H9 (cell line): Measurements from ENCODE around the gene C16orf92. TPM values are rescaled to one million over a fixed set of nuclear protein-coding genes. Genes with fewer than 3 reads are reported as not detected.

Experiments used
- DNase-seq: peaks from one replicate; pipeline ENCODE4 v3.0.0-alpha.2; 2017
- H2AFZ ChIP-seq: one replicate; pipeline ENCODE4 v1.6.1; 2013; ENCODE audit warnings: mild to moderate bottlenecking, low read length, control low read depth, moderate library complexity
- H2AK5ac ChIP-seq: 2 replicates; pipeline ENCODE4 v1.6.1; 2013; ENCODE audit warnings: low read length, control low read depth, mixed read lengths; ENCODE audit not compliant: insufficient read length
- H2BK120ac ChIP-seq: one replicate; pipeline ENCODE4 v1.6.1; 2013; ENCODE audit warnings: low read depth, mild to moderate bottlenecking, low read length, control low read depth, inconsistent platforms; ENCODE audit not compliant: poor library complexity, severe bottlenecking
- H2BK12ac ChIP-seq: 2 replicates; pipeline ENCODE4 v1.6.1; 2013; ENCODE audit warnings: low read length, control low read depth, mixed read lengths, low read depth; ENCODE audit not compliant: insufficient read length
- H2BK15ac ChIP-seq: 2 replicates; pipeline ENCODE4 v1.6.1; 2013; ENCODE audit warnings: low read depth, low read length, control low read depth
- H2BK20ac ChIP-seq: one replicate; pipeline ENCODE4 v1.6.1; 2013; ENCODE audit warnings: low read depth, mild to moderate bottlenecking, low read length, control low read depth, inconsistent platforms; ENCODE audit not compliant: poor library complexity, severe bottlenecking
- H2BK5ac ChIP-seq: 2 replicates; pipeline ENCODE4 v1.6.1; 2013; ENCODE audit warnings: low read length, control low read depth, mixed read lengths; ENCODE audit not compliant: insufficient read length
- H3K14ac ChIP-seq: 2 replicates; pipeline ENCODE4 v1.6.1; 2013; ENCODE audit warnings: low read length, control low read depth; ENCODE audit not compliant: insufficient read depth
- H3K18ac ChIP-seq: 2 replicates; pipeline ENCODE4 v1.6.1; 2013; ENCODE audit warnings: low read depth, mild to moderate bottlenecking, mixed read lengths, low read length, control low read depth; ENCODE audit not compliant: insufficient read length
- H3K23ac ChIP-seq: 2 replicates; pipeline ENCODE4 v1.6.1; 2013; ENCODE audit warnings: low read length, control low read depth, mixed read lengths, low read depth; ENCODE audit not compliant: insufficient read length
- H3K23me2 ChIP-seq: 2 replicates; pipeline ENCODE4 v1.6.1; 2013; ENCODE audit warnings: low read depth, mild to moderate bottlenecking, mixed read lengths, low read length, control low read depth; ENCODE audit not compliant: insufficient read length, poor library complexity, severe bottlenecking
- H3K27ac ChIP-seq: 2 replicates; pipeline ENCODE4 v1.5.1; 2013; ENCODE audit warnings: low read length, control low read depth, mixed read lengths, low read depth; ENCODE audit not compliant: insufficient read length
- H3K27me3 ChIP-seq: 2 replicates; pipeline ENCODE4 v1.6.1; 2013; ENCODE audit warnings: low read length, control low read depth, inconsistent platforms; ENCODE audit not compliant: insufficient read depth
- H3K4ac ChIP-seq: 2 replicates; pipeline ENCODE4 v1.6.1; 2013; ENCODE audit warnings: low read depth, mild to moderate bottlenecking, control low read depth, inconsistent platforms, low read length, moderate library complexity
- H3K4me1 ChIP-seq: 2 replicates; pipeline ENCODE4 v1.6.1; 2013; ENCODE audit warnings: low read length, control low read depth, inconsistent platforms; ENCODE audit not compliant: insufficient read depth
- H3K4me2 ChIP-seq: 2 replicates; pipeline ENCODE4 v1.6.1; 2013; ENCODE audit warnings: low read length, control low read depth, mixed read lengths; ENCODE audit not compliant: insufficient read length, insufficient read depth
- H3K56ac ChIP-seq: 2 replicates; pipeline ENCODE4 v1.6.1; 2013; ENCODE audit warnings: low read depth, mild to moderate bottlenecking, mixed read lengths, low read length, control low read depth; ENCODE audit not compliant: insufficient read length
- H3K79me1 ChIP-seq: 2 replicates; pipeline ENCODE4 v1.6.1; 2013; ENCODE audit warnings: low read depth, mild to moderate bottlenecking, moderate library complexity, low read length, control low read depth, inconsistent platforms; ENCODE audit not compliant: insufficient read depth, poor library complexity, severe bottlenecking
- H3K79me2 ChIP-seq: 2 replicates; pipeline ENCODE4 v1.6.1; 2013; ENCODE audit warnings: low read length, control low read depth, inconsistent platforms; ENCODE audit not compliant: insufficient read depth
- H3K9ac ChIP-seq: 2 replicates; pipeline ENCODE4 v1.6.1; 2013; ENCODE audit warnings: low read length, control low read depth, mixed read lengths; ENCODE audit not compliant: insufficient read length; ENCODE audit errors: extremely low read depth
- H3K9me3 ChIP-seq: one replicate; pipeline ENCODE4 v1.6.1; 2013; ENCODE audit warnings: low read depth, low read length, inconsistent platforms; ENCODE audit not compliant: control insufficient read depth
- H3T11ph ChIP-seq: one replicate; pipeline ENCODE4 v1.6.1; 2013; ENCODE audit warnings: mild to moderate bottlenecking, low read length, control low read depth, inconsistent platforms
- H4K20me1 ChIP-seq: one replicate; pipeline ENCODE4 v1.6.1; 2013; ENCODE audit not compliant: control insufficient read depth, insufficient read length, insufficient read depth
- H4K5ac ChIP-seq: 2 replicates; pipeline ENCODE4 v1.6.1; 2013; ENCODE audit warnings: low read depth, mild to moderate bottlenecking, mixed read lengths, low read length, control low read depth; ENCODE audit not compliant: insufficient read length
- H4K8ac ChIP-seq: replicated peaks from 2 replicates; pipeline ENCODE4 v1.6.1; 2013; ENCODE audit warnings: low read length, control low read depth, mixed read lengths, low read depth; ENCODE audit not compliant: insufficient read length
- H4K91ac ChIP-seq: 2 replicates; pipeline ENCODE4 v1.6.1; 2013; ENCODE audit warnings: low read depth, mild to moderate bottlenecking, moderate library complexity, mixed read lengths, low read length, control low read depth; ENCODE audit not compliant: insufficient read length
- H3K27ac Mint-ChIP-seq, 3 experiments: 2 replicates in 2 of 3; 3 replicates in 1 of 3; pipeline ENCODE4 v1.8.0; 2020 to 2021; ENCODE audit warnings: mixed read lengths in 3 of 3, mild to moderate bottlenecking in 1 of 3, moderate library complexity in 1 of 3
- H3K27me3 Mint-ChIP-seq: 2 replicates; pipeline ENCODE4 v1.8.0; 2021; ENCODE audit warnings: low read depth, mild to moderate bottlenecking, moderate library complexity, mixed read lengths
- H3K36me3 Mint-ChIP-seq, 3 experiments: 2 replicates in 2 of 3; 3 replicates in 1 of 3; pipeline ENCODE4 v1.8.0; 2020 to 2021; ENCODE audit warnings: low read depth in 3 of 3, mixed read lengths in 3 of 3; ENCODE audit not compliant: insufficient read depth in 1 of 3
- H3K4me1 Mint-ChIP-seq, 2 experiments: 2 replicates each; pipeline ENCODE4 v1.8.0; 2020; ENCODE audit warnings: mixed read lengths in 2 of 2
- H3K4me3 Mint-ChIP-seq, 2 experiments: 2 replicates in 1 of 2; 3 replicates in 1 of 2; pipeline ENCODE4 v1.8.0; 2020 to 2021; ENCODE audit warnings: mild to moderate bottlenecking in 2 of 2, mixed read lengths in 2 of 2, moderate library complexity in 1 of 2
- H3K9me3 Mint-ChIP-seq, 2 experiments: 2 replicates in 1 of 2; 3 replicates in 1 of 2; pipeline ENCODE4 v1.8.0; 2020; ENCODE audit warnings: mild to moderate bottlenecking in 2 of 2, mixed read lengths in 2 of 2, moderate library complexity in 1 of 2
- CTCF ChIP-seq: fragments of 200-600 bp; sonication (generic); conservative IDR thresholded peaks from 3 replicates; pipeline ENCODE4 v1.8.0; 2021; ENCODE audit warnings: antibody characterized with exemption, mild to moderate bottlenecking
- WGBS: extraction: QIAGEN DNeasy Blood & Tissue Kit; methylation state at CpG from one replicate; pipeline ENCODE4 v1.1.7; 2013; ENCODE audit warnings: missing lambda C conversion rate, low lambda C conversion rate, mixed read lengths; ENCODE audit not compliant: insufficient read length; ENCODE audit errors: extremely low coverage; 5-methylcytosine and 5-hydroxymethylcytosine counted together
- total RNA-seq: library from RNA; stranded (reverse); gene quantifications from 2 replicates; pipeline ENCODE4 v1.2.1, GENCODE V29; 2021

C16orf92 gene
- total RNA-seq, 1 experiment from 2014 or later: not detected

- Mint-ChIP-seq H3K36me3 (peaks cover 46 to 87% (median 81%) of the 10 kb centered on the region in 3 experiments), H3K4me1 (no peaks in the 10 kb centered on the region)
- no CpG with 5 or more reads among the region's 28 CpGs for WGBS
These were observed 37.7 kb upstream of the C16orf92 start for GRCh38 chr16:29985271-29985811.

More at GRCh38 chr16:29985271-29985811, 37.7 kb upstream of the C16orf92 start:
- no peak overlapping the region for H2BK12ac ChIP-seq
- H3K4me3 Mint-ChIP-seq: no peak overlapping the region
- H3K23ac ChIP-seq: no peak overlapping the region
- no peak overlapping the region for H4K8ac ChIP-seq
- H3K18ac ChIP-seq: no peak overlapping the region
- H4K5ac ChIP-seq: no peak overlapping the region
- H3K14ac ChIP-seq: no peak overlapping the region
- H3K27me3 ChIP-seq: no peaks in the 10 kb centered on the region
- no peak overlapping the region for H3K4ac ChIP-seq
- no peak overlapping the region for H2AFZ ChIP-seq
- H2AK5ac ChIP-seq: no peak overlapping the region
- no peak overlapping the region for H3T11ph ChIP-seq
- no peak overlapping the region for H4K91ac ChIP-seq
- no peak overlapping the region for H3K56ac ChIP-seq
- H3K27ac Mint-ChIP-seq: no peak overlapping the region
- no peaks in the 10 kb centered on the region for H3K79me2 ChIP-seq
- no peak overlapping the region for H3K27ac ChIP-seq
- TF ChIP-seq CTCF: no peak
- no peak for DNase-seq
- no peak overlapping the region for H2BK15ac ChIP-seq
- no peaks in the 10 kb centered on the region for H3K9me3 ChIP-seq
- H4K20me1 ChIP-seq: no peaks in the 10 kb centered on the region
- no peaks in the 10 kb centered on the region for H3K4me1 ChIP-seq
- no peaks in the 10 kb centered on the region for H3K79me1 ChIP-seq
- H2BK5ac ChIP-seq: no peak overlapping the region
- no peak overlapping the region for H2BK20ac ChIP-seq
- H3K27me3 Mint-ChIP-seq: no peaks in the 10 kb centered on the region
- H3K23me2 ChIP-seq: no peaks in the 10 kb centered on the region
- no peak overlapping the region for H3K4me2 ChIP-seq
- no peak overlapping the region for H3K9ac ChIP-seq
- no peaks in the 10 kb centered on the region for H3K9me3 Mint-ChIP-seq
- no peak overlapping the region for H2BK120ac ChIP-seq
